ENCODE results near the gene USH1G. TPM values are rescaled to one million over a fixed set of nuclear protein-coding genes. Genes with fewer than 3 reads are reported as not detected.

Gene USH1G
- polyA plus RNA-seq, 1 donor (not counting 4 experiments of a cell fraction or from before 2014, with no cell fraction given) = 0.34 TPM

- no peak overlapping the region for H3K4me3 ChIP-seq (ENCODE audit: control insufficient read depth in 2 of 3, extremely low read depth in 1 of 3, insufficient read depth in 2 of 3, low read depth in 1 of 3, low read length in 3 of 3)
- TF ChIP-seq CTCF (optimal IDR thresholded peaks at IDR 0.05 in 1 of 3, IDR thresholded peaks at IDR 0.05 in 1 of 3, conservative IDR thresholded peaks at IDR 0.05 in 1 of 3; ENCODE audit: extremely low read depth in 1 of 3, insufficient read depth in 2 of 3, low read length in 3 of 3) (peak; percentile 63 to 91 (median 68)), EZH2 (IDR thresholded peaks at IDR 0.05; ENCODE audit: low read length) (no peak)
- H3K4me2 ChIP-seq (ENCODE audit: control insufficient read depth, extremely low read depth, insufficient read depth, low read depth, low read length) = no peak overlapping the region
- H3K9me1 ChIP-seq (ENCODE audit: control insufficient read depth, extremely low read depth, insufficient read depth, low read length) = no peaks in the 10 kb centered on the region
- H3K79me2 ChIP-seq (ENCODE audit: control insufficient read depth, insufficient read depth, low read length) = no peaks in the 10 kb centered on the region
- FAIRE-seq (peak; percentile 85), DNase-seq (ENCODE audit: low read depth, low spot score) (peak; percentile 50)
- no peaks in the 10 kb centered on the region for H3K36me3 ChIP-seq (ENCODE audit: control insufficient read depth in 2 of 2, extremely low read depth in 1 of 2, insufficient read depth in 2 of 2, low read length in 2 of 2)
- peaks cover 9% of the 10 kb centered on the region for H3K4me1 ChIP-seq (ENCODE audit: control insufficient read depth, extremely low read depth, insufficient read depth, low read length)
- dilution Hi-C loops (cut with MboI; ENCODE audit: extremely low pct_ligation_motif_present, low sequenced_read_pairs) = no loop called here
- H3K27ac ChIP-seq (ENCODE audit: control insufficient read depth, insufficient read depth, low read length) = no peak overlapping the region
- H3K9me3 ChIP-seq (ENCODE audit: control insufficient read depth, low read depth, low read length) = no peaks in the 10 kb centered on the region
- no peak overlapping the region for H2AFZ ChIP-seq (ENCODE audit: control insufficient read depth, low read length)
- H3K27me3 ChIP-seq (ENCODE audit: control insufficient read depth, extremely low read depth, insufficient read depth, low read length) = no peaks in the 10 kb centered on the region
- no peaks in the 10 kb centered on the region for H4K20me1 ChIP-seq (ENCODE audit: control insufficient read depth, extremely low read depth, insufficient read depth, low read length)
- H3K9ac ChIP-seq (ENCODE audit: control insufficient read depth, extremely low read depth, insufficient read depth, low read length) = no peak overlapping the region
These were observed 38.7 kb upstream of the USH1G start for GRCh38 chr17:74961657-74962350.

GRCh38 chr17:74960570-74961342 is 37.7 kb upstream of the USH1G start:
- no peak overlapping the region for H3K27ac ChIP-seq (ENCODE audit: control insufficient read depth, insufficient read depth, low read length)
- H3K4me3 ChIP-seq (ENCODE audit: control insufficient read depth in 2 of 3, extremely low read depth in 1 of 3, insufficient read depth in 2 of 3, low read depth in 1 of 3, low read length in 3 of 3) = no peak overlapping the region
- no peaks in the 10 kb centered on the region for H4K20me1 ChIP-seq (ENCODE audit: control insufficient read depth, extremely low read depth, insufficient read depth, low read length)
- H3K79me2 ChIP-seq (ENCODE audit: control insufficient read depth, insufficient read depth, low read length) = no peaks in the 10 kb centered on the region
- TF ChIP-seq CTCF (optimal IDR thresholded peaks at IDR 0.05 in 1 of 3, IDR thresholded peaks at IDR 0.05 in 1 of 3, conservative IDR thresholded peaks at IDR 0.05 in 1 of 3; ENCODE audit: extremely low read depth in 1 of 3, insufficient read depth in 2 of 3, low read length in 3 of 3) (peak; percentile 71 to 95 (median 89)), EZH2 (IDR thresholded peaks at IDR 0.05; ENCODE audit: low read length) (no peak)
- no peak overlapping the region for H3K9ac ChIP-seq (ENCODE audit: control insufficient read depth, extremely low read depth, insufficient read depth, low read length)
- H2AFZ ChIP-seq (ENCODE audit: control insufficient read depth, low read length) = no peak overlapping the region
- H3K4me2 ChIP-seq (ENCODE audit: control insufficient read depth, extremely low read depth, insufficient read depth, low read depth, low read length) = peak overlapping the region; percentile 6
- H3K9me1 ChIP-seq (ENCODE audit: control insufficient read depth, extremely low read depth, insufficient read depth, low read length) = no peaks in the 10 kb centered on the region
- H3K27me3 ChIP-seq (ENCODE audit: control insufficient read depth, extremely low read depth, insufficient read depth, low read length) = peaks cover 6% of the 10 kb centered on the region
- H3K4me1 ChIP-seq (ENCODE audit: control insufficient read depth, extremely low read depth, insufficient read depth, low read length) = peaks cover 9% of the 10 kb centered on the region
- dilution Hi-C loops (cut with MboI; ENCODE audit: extremely low pct_ligation_motif_present, low sequenced_read_pairs) = no loop called here
- peaks cover 3% of the 10 kb centered on the region for H3K9me3 ChIP-seq (ENCODE audit: control insufficient read depth, low read depth, low read length)
- H3K36me3 ChIP-seq (ENCODE audit: control insufficient read depth in 2 of 2, extremely low read depth in 1 of 2, insufficient read depth in 2 of 2, low read length in 2 of 2) = no peaks in the 10 kb centered on the region
- peak; percentile 56 for FAIRE-seq
- DNase-seq (ENCODE audit: low read depth, low spot score) = peak; percentile 80

All from keratinocyte (primary cell).